Upper lobe of right lung (tissue), 1 donor: Measurements from ENCODE around the gene ZNF432. TPM values are rescaled to one million over a fixed set of nuclear protein-coding genes. Genes with fewer than 3 reads are reported as not detected.
"Not testable (repeated sequence)": the region's sequence is repeated elsewhere in the genome, so short reads cannot be mapped to it uniquely, and the experiment has no call there.

Experiments
- ATAC-seq: fragments of 200-7000 bp; cut with Tn5 transposase; one replicate; pipeline ENCODE4 v1.9.1; 2020; ENCODE audit warnings: mild to moderate bottlenecking, moderate library complexity
- DNase-seq: peaks from one replicate; pipeline ENCODE4 v3.0.0-alpha.2; 2020
- H3K27ac ChIP-seq: fragments of 200-600 bp; one replicate; pipeline ENCODE4 v1.8.0; 2022
- H3K27me3 ChIP-seq: fragments of 200-600 bp; one replicate; pipeline ENCODE4 v1.8.0; 2022; ENCODE audit warnings: mild to moderate bottlenecking
- H3K36me3 ChIP-seq: fragments of 200-600 bp; one replicate; pipeline ENCODE4 v1.8.0; 2022
- H3K4me1 ChIP-seq: fragments of 200-600 bp; one replicate; pipeline ENCODE4 v1.8.0; 2022
- H3K4me3 ChIP-seq: fragments of 200-600 bp; one replicate; pipeline ENCODE4 v1.8.0; 2022; ENCODE audit warnings: mild to moderate bottlenecking
- H3K9me3 ChIP-seq: fragments of 200-600 bp; one replicate; pipeline ENCODE4 v1.8.0; 2022
- CTCF ChIP-seq: fragments of 200-600 bp; IDR thresholded peaks from one replicate; pipeline ENCODE4 v1.8.0; 2022; ENCODE audit warnings: antibody characterized with exemption
- intact Hi-C: fragments of 100-400 bp; cut with DNase I; formaldehyde crosslinking; loops from one replicate; pipeline ENCODE4 v1.11.0; 2022
- total RNA-seq: library from RNA; stranded (reverse); fragmentation: NEBNext Ultra II Directional; extraction: Animal tissue kit (Norgen Biotek cat#: 25700); gene quantifications from one replicate; pipeline ENCODE4 v1.2.1, GENCODE V29; 2021
- donor health status: DM: no; HTN: yes; CAD: no; lungs with severe emphysema.

Gene ZNF432
- total RNA-seq, 1 donor from 2014 or later: 14.3 TPM

GRCh38 chr19:52070496-52070895, 21.9 kb upstream of the ZNF432 start:
- Histone ChIP-seq H3K4me3 (no peak overlapping the region), H3K36me3 (peaks cover 77% of the 10 kb centered on the region), H3K27me3 (no peaks in the 10 kb centered on the region), H3K4me1 (no peaks in the 10 kb centered on the region), H3K27ac (no peak overlapping the region), H3K9me3 (peaks cover 76% of the 10 kb centered on the region)
- ATAC-seq (no peak), DNase-seq (no peak)
- intact Hi-C loops: no loop called here
- TF ChIP-seq CTCF: no peak

- no peak overlapping the region for H3K4me3 ChIP-seq
- DNase-seq (no peak), ATAC-seq (no peak)
- peaks cover 69% of the 10 kb centered on the region for H3K36me3 ChIP-seq
- intact Hi-C loops: no loop called here
- H3K27me3 ChIP-seq: no peaks in the 10 kb centered on the region
- peaks cover 82% of the 10 kb centered on the region for H3K9me3 ChIP-seq
- H3K4me1 ChIP-seq: no peaks in the 10 kb centered on the region
- no peak overlapping the region for H3K27ac ChIP-seq
- TF ChIP-seq CTCF: no peak
Measured at GRCh38 chr19:52069653-52070052, 21.0 kb upstream of the ZNF432 start.

GRCh38 chr19:52066258-52066863, 17.7 kb upstream of the ZNF432 start:
- Histone ChIP-seq H3K4me3 (no peak overlapping the region), H3K27me3 (no peaks in the 10 kb centered on the region), H3K4me1 (no peaks in the 10 kb centered on the region), H3K36me3 (peaks cover 45% of the 10 kb centered on the region), H3K27ac (no peak overlapping the region), H3K9me3 (peaks cover 85% of the 10 kb centered on the region)
- ATAC-seq (no peak), DNase-seq (no peak)
- intact Hi-C loops: no loop called here
- TF ChIP-seq CTCF: no peak

GRCh38 chr19:52065399-52065798, 16.8 kb upstream of the ZNF432 start:
- Histone ChIP-seq H3K36me3 (peaks cover 36% of the 10 kb centered on the region), H3K27me3 (no peaks in the 10 kb centered on the region), H3K4me1 (no peaks in the 10 kb centered on the region), H3K27ac (no peak overlapping the region), H3K4me3 (no peak overlapping the region), H3K9me3 (peaks cover 83% of the 10 kb centered on the region)
- no peak for TF ChIP-seq CTCF
- ATAC-seq: no peak
- intact Hi-C loops: no loop called here
- DNase-seq: no peak

- H3K36me3 ChIP-seq, H3K4me3 ChIP-seq, ATAC-seq, DNase-seq, H3K4me1 ChIP-seq, H3K27ac ChIP-seq, H3K27me3 ChIP-seq, intact Hi-C loops: not testable (repeated sequence)
- H3K9me3 ChIP-seq: peaks cover 51% of the 10 kb centered on the region
Measured at GRCh38 chr19:52056480-52056879, 7.8 kb upstream of the ZNF432 start.

GRCh38 chr19:52051736-52052135, 3.1 kb upstream of the ZNF432 start:
- intact Hi-C loops, H3K27me3 ChIP-seq, H3K4me3 ChIP-seq, DNase-seq, H3K36me3 ChIP-seq, H3K4me1 ChIP-seq, H3K27ac ChIP-seq, ATAC-seq: not testable (repeated sequence)
- peaks cover 19% of the 10 kb centered on the region for H3K9me3 ChIP-seq

- H3K27ac ChIP-seq: no peak overlapping the region
- H3K4me1 ChIP-seq: no peaks in the 10 kb centered on the region
- TF ChIP-seq CTCF: no peak
- H3K9me3 ChIP-seq: peaks cover 63% of the 10 kb centered on the region
- peaks cover 81% of the 10 kb centered on the region for H3K36me3 ChIP-seq
- H3K27me3 ChIP-seq: no peaks in the 10 kb centered on the region
- no peak overlapping the region for H3K4me3 ChIP-seq
- no peak for DNase-seq
- intact Hi-C loops: no loop called here
- ATAC-seq: no peak
Measured at GRCh38 chr19:52039169-52039568, 9.5 kb downstream of the ZNF432 start.
